ENCODE data around the gene AGAP3. TPM values are rescaled to one million over a fixed set of nuclear protein-coding genes. Genes with fewer than 3 reads are reported as not detected.
A peak's percentile ranks its signal among the peaks of the same experiment; 100 is the strongest.

AGAP3 gene
- total RNA-seq, 1 experiment from 2014 or later: 79.6 TPM

GRCh38 chr7:151056666-151057505, 29.4 kb upstream of the AGAP3 start:
- DNase-seq (ENCODE audit: low read depth, low spot score): no peak
- in situ Hi-C loops (cut with HindIII; ENCODE audit: low pct_unique_long_range_greater_than_20kb, low sequenced_read_pairs): no loop called here

- in situ Hi-C loops (cut with HindIII; ENCODE audit: low pct_unique_long_range_greater_than_20kb, low sequenced_read_pairs): no loop called here
- no peak for DNase-seq (ENCODE audit: low read depth, low spot score)
Measured at GRCh38 chr7:151057506-151057988, 28.7 kb upstream of the AGAP3 start, which contains the start of gene CDK5. Gene CDK5 (minus strand): TSS chr7:151057897. CDS start chr7:151057848, 49 bp downstream.

DNA sequence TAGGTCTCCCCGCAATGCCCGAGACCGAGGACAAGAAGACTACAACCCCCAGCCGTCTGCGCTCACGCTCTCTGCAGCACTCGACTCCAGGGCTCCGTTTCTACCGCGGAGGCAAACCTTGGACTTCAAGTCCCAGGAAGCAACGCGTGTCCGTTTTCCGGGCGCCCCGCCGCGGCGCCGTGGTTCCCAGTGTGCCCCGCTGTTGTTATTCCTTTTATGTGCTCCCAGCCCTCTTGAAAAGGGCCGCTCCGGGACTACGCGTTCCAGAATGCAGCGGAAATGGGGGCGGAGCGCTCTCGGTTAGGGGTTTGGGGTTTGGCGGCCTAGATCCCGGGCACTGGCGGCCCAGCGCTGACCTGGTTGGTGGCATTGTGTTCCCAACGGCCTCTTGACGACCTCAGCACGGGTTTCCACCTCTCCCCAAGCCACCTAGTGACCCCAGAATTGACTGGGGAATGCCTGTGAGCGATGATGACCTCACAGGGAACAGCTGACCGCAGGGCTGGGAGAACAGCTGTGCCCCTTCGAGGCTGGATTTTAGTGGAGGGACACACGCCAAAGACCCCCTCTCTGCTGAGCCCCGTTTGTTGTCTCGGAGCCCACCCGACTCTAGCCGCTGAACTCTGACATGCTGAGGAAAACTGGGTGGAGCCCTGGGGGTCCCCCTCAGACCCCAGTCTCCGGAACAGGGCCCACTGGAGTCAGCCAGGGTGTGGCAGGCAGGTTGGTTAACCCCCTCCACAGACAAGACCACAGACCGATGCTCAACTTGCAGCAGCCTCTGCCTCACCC, 28.1 kb upstream of the AGAP3 start:
- in situ Hi-C loops (cut with HindIII; ENCODE audit: low pct_unique_long_range_greater_than_20kb, low sequenced_read_pairs): no loop called here
- peak; percentile 100 for DNase-seq (ENCODE audit: low read depth, low spot score)

DNA sequence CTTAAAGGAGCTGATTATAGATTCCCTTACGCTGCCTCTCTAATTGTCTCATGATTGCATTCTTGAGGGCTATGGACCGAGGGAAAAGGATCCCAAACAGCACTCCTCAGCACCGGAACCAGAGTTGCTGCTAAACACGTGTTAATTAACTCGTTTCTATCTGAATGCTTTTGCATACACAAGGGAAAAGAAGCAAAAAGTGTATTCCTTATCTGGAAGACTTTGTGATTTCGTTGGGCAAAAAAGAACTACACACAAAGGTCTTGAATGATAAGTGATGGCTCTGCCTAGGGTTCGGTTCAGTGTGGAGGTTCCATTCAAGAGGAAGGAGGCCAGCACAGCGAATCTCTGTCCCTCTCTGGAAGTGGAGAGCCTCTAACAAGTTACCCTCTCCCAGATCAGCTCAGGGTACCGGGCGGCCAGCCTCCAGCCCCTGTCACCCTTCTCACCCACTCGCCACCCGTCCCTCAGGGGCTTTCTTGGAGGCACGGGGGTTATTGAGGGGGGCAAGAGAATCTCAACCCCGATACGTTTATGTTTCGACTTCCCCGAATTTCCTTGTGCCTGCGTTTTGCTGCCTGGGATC, 27.4 kb upstream of the AGAP3 start:
- in situ Hi-C loops (cut with HindIII; ENCODE audit: low pct_unique_long_range_greater_than_20kb, low sequenced_read_pairs): no loop called here
- peak; percentile 30 for DNase-seq (ENCODE audit: low read depth, low spot score)

DNA sequence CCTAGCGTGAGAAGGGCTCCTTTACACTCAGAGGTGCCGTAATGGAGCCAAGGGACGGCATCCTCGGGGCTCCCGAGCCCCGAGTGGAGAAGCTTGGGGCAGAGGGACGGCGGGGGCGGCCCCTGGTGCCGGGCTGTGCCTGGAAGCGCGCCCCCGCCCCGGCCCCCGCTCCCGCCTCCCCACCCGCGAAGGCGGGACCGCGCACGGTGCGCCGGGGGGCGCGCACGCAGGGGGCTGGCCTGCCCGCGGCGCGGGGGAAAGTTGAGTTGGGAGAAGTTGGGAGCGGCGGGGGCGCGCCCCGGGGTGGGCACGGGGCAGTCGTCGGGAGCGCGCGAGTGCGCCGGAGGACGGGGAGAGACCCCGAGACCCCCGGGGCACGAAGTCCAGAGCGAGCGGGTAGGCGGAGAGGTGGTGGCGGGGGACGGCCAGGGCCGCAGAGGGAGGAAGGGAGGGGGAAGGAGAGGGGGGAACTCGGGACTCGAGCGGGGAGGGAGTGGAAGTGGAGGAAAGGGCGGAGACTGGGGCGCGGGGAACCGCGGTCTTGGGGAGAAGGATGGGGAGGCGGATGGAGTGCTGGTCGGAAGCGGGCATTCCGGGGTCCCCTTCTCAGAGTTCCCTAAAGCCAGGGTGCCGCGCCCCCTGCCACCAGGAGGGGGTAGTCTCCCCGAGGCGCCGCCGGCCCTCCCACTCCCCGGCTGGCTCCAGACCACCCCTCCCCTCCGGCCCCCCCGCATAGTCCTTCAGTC, 26.7 kb upstream of the AGAP3 start, which contains the start of gene SLC4A2:
Gene SLC4A2 (plus strand): TSS at position 223 of the 746 bp plus-strand sequence. CDS start 2,399 bp downstream, outside the sequence.
- DNase-seq (ENCODE audit: low read depth, low spot score): peak; percentile 80
- in situ Hi-C loops (cut with HindIII; ENCODE audit: low pct_unique_long_range_greater_than_20kb, low sequenced_read_pairs): no loop called here

GRCh38 chr7:151060113-151060415, 26.2 kb upstream of the AGAP3 start:
- in situ Hi-C loops (cut with HindIII; ENCODE audit: low pct_unique_long_range_greater_than_20kb, low sequenced_read_pairs): no loop called here
- no peak for DNase-seq (ENCODE audit: low read depth, low spot score)

DNA sequence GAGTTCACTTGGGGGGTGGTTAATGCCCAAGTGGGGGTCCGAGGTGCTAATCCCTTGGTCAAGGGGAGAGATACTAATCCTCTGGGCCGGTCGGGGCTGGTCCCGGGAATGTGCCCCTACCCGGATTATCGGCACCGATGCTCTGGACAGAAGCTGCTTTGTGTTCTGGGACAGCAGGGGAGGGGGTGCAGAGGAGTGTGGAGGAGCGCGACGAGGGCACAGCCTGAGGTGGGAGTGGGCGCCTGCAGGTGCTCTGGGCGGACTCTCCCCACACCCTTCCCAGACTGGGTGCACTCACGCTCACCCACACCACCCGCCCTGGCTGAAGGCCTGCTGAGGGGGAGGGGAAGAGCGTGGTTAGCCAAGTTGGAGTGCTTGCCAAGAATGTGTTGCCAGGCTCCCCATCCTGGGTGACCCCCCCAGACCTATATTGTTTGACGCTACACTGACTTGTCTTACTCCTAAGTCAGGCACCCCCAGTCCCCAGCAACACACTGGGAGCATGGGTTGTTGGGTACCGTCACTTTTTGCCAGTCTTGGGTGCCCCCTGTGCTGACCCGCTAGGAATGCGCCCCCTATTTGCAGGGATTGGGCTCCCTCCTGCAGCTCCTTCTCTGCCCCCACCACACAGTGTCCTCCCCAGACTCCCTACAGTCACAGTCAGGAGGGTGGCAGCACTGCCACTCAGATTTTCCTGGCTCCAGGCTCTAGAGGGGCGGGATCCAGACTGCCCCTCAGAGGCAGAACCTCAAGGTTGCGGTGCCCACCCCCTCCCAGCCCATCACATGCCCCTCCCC, 25.7 kb upstream of the AGAP3 start:
- in situ Hi-C loops (cut with HindIII; ENCODE audit: low pct_unique_long_range_greater_than_20kb, low sequenced_read_pairs): no loop called here
- peak; percentile 61 for DNase-seq (ENCODE audit: low read depth, low spot score)

DNA sequence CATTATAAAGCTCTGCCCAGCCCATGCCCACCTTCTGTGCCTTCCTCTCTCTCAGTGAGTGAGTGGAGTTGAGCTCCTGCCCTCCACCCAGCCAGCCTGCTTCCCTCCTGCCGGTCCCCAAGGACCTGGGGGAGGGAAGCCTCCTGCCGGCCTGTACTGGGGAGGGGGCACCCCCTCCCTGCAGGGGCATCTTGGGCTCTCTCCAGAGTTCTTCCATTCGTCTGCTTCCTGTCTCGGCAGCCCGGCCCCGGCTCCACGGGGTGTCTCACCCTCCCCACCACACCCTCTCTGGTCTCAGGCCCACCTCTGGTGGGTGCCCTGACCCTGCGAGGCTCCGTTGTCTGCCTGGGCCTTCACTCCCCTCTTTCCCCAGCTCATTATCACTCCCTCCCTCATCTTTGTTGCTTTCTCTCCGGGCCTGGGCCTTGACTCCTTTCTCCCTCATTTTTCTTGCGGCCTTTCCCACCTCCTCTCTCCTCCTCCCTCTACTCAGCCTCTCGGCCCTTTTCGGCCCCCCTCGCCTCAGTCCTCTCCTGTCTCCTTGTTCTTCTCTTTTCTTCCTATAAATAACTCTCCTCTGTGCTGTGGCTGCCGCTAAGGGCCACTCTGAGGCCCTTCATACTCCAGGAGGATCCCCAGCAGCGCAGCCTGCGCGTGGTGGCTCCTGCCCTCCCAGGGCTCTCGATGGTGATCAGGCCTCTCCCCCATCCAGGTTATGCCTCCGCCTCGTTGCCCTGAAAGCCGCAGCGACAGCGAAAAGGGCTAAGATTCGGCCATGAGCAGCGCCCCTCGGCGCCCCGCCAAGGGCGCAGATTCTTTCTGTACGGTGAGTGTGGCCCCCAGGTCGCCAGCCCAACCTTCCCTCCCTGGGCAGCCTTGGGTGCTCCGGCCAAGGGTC, 24.8 kb upstream of the AGAP3 start:
- in situ Hi-C loops (cut with HindIII; ENCODE audit: low pct_unique_long_range_greater_than_20kb, low sequenced_read_pairs): no loop called here
- no peak for DNase-seq (ENCODE audit: low read depth, low spot score)

DNA sequence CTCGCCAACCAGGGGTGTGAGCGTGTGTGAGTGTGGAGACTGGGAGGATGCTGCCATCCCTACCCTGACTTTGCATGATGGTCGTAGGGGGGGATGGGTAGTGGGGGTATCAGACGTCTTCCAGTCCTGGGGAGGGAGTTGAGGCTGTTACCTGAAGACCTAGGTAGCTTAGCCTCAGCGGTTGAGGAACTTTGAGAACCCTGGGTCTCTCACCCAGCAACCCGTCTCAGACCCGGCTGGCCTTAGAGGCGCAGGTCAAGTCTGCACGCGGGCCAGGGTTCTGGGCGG, 24.2 kb upstream of the AGAP3 start:
- no peak for DNase-seq (ENCODE audit: low read depth, low spot score)
- in situ Hi-C loops (cut with HindIII; ENCODE audit: low pct_unique_long_range_greater_than_20kb, low sequenced_read_pairs): no loop called here

GRCh38 chr7:151062399-151063211, 23.7 kb upstream of the AGAP3 start:
- in situ Hi-C loops (cut with HindIII; ENCODE audit: low pct_unique_long_range_greater_than_20kb, low sequenced_read_pairs): no loop called here
- peak; percentile 85 for DNase-seq (ENCODE audit: low read depth, low spot score)

DNA sequence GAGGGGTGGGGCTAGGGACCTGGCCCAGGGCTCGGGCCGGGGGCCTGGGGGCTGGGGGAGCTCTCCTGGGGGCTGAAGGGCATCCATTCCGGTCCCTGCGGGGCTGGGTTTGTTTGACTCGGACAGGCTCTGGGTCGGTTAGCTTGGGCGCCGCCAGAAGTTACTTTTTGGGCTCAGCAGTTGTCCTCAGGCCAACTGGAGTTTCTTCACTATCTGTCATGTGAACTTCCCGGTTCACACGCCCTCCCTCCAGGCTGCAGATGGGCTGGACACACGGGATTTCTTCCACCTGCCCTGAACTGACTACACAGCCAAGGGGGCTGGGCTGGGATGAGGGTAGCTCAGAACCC, 23.1 kb upstream of the AGAP3 start:
- peak; percentile 62 for DNase-seq (ENCODE audit: low read depth, low spot score)
- in situ Hi-C loops (cut with HindIII; ENCODE audit: low pct_unique_long_range_greater_than_20kb, low sequenced_read_pairs): no loop called here

- in situ Hi-C loops (cut with HindIII; ENCODE audit: low pct_unique_long_range_greater_than_20kb, low sequenced_read_pairs): no loop called here
- DNase-seq (ENCODE audit: low read depth, low spot score): no peak
Measured at GRCh38 chr7:151064454-151064853, 21.8 kb upstream of the AGAP3 start.

GRCh38 chr7:151064993-151065392, 21.3 kb upstream of the AGAP3 start:
- DNase-seq (ENCODE audit: low read depth, low spot score): no peak
- in situ Hi-C loops (cut with HindIII; ENCODE audit: low pct_unique_long_range_greater_than_20kb, low sequenced_read_pairs): no loop called here

- no peak for DNase-seq (ENCODE audit: low read depth, low spot score)
Measured at GRCh38 chr7:151065516-151065915, 20.8 kb upstream of the AGAP3 start.

DNA sequence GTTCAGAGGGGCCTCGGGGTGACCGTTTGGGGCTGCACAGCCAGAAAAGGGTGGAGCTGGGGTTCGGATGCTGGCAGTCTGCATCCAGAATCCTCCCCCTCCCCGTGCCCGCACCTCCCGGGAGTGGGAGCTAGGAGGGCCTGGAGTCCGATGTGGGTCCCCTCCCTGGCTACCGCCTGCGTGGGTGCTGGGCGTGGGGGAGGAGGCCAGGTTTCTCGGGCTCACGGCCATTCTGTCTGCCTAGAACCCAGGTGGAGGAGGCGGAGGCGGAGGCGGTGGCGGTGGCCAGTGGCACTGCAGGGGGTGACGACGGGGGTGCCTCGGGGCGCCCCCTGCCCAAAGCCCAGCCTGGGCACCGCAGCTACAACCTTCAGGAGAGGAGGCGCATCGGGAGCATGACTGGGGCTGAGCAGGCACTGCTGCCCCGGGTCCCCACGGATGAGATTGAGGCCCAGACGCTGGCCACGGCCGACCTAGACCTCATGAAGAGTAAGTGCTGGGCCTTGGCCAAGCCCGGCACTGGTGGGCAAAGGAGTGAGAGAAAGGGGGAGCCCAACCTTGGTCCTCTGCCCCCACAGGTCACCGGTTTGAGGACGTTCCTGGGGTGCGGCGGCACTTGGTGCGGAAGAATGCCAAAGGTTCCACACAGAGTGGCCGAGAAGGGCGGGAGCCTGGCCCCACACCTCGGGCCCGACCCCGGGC, 19.9 kb upstream of the AGAP3 start:
- no peak for DNase-seq (ENCODE audit: low read depth, low spot score)
- in situ Hi-C loops (cut with HindIII; ENCODE audit: low pct_unique_long_range_greater_than_20kb, low sequenced_read_pairs): no loop called here

More at GRCh38 chr7:151065516-151065915, 20.8 kb upstream of the AGAP3 start:
- in situ Hi-C loops (cut with HindIII; ENCODE audit: low pct_unique_long_range_greater_than_20kb, low sequenced_read_pairs): no loop called here
